ENCODE measurements around the gene PSMB2.

- no peak for TF ChIP-seq CTCF (IDR thresholded peaks at IDR 0.05; ENCODE audit: insufficient read depth, low read length, poor library complexity, severe bottlenecking)
- TF ChIP-seq EZH2phosphoT487 (conservative IDR thresholded peaks at IDR 0.05; ENCODE audit: low read length): no peak
These were observed 64.0 kb downstream of the PSMB2 start for GRCh38 chr1:35577071-35577998.
